ENCODE results near the gene MPIG6B. TPM values are rescaled to one million over a fixed set of nuclear protein-coding genes. Genes with fewer than 3 reads are reported as not detected.
"Not testable (repeated sequence)": the region's sequence is repeated elsewhere in the genome, so short reads cannot be mapped to it uniquely, and the experiment has no call there.

The MPIG6B gene
- total RNA-seq, 1 experiment from 2014 or later, result not detected

- DNase-seq (ENCODE audit: low read depth), result no peak
Observed at GRCh38 chr6:31700740-31701401, 22.3 kb upstream of the MPIG6B start.

- peak; percentile 33 for DNase-seq (ENCODE audit: low read depth)
Observed at GRCh38 chr6:31701666-31702404, 21.3 kb upstream of the MPIG6B start.

- DNase-seq (ENCODE audit: low read depth), result no peak
Observed at GRCh38 chr6:31702405-31702818, 20.8 kb upstream of the MPIG6B start.

- DNase-seq (ENCODE audit: low read depth), result peak; percentile 98
Observed at GRCh38 chr6:31702819-31703716, 20.1 kb upstream of the MPIG6B start, which contains the start of gene ABHD16A. ABHD16A (minus strand) TSS chr6:31703324; CDS start chr6:31703281, 43 bp downstream.

- DNase-seq (ENCODE audit: low read depth), result no peak
Observed at GRCh38 chr6:31705931-31706330, 17.2 kb upstream of the MPIG6B start.

- DNase-seq (ENCODE audit: low read depth), result no peak
Observed at GRCh38 chr6:31706599-31706998, 16.6 kb upstream of the MPIG6B start, which contains the start of gene LY6G6F. LY6G6F (plus strand) TSS chr6:31706866; CDS start chr6:31706907, 41 bp downstream.

GRCh38 chr6:31707701-31708100, 15.5 kb upstream of the MPIG6B start:
- DNase-seq (ENCODE audit: low read depth), result no peak

- DNase-seq (ENCODE audit: low read depth), result no peak
Observed at GRCh38 chr6:31708224-31708623, 14.9 kb upstream of the MPIG6B start.

GRCh38 chr6:31709157-31709556, 14.0 kb upstream of the MPIG6B start:
- not testable (repeated sequence) for DNase-seq (ENCODE audit: low read depth)

- no peak for DNase-seq (ENCODE audit: low read depth)
Observed at GRCh38 chr6:31710523-31711219, 12.5 kb upstream of the MPIG6B start.

GRCh38 chr6:31711233-31711632, 11.9 kb upstream of the MPIG6B start:
- no peak for DNase-seq (ENCODE audit: low read depth)

GRCh38 chr6:31712296-31712695, 10.9 kb upstream of the MPIG6B start:
- DNase-seq (ENCODE audit: low read depth), result no peak

GRCh38 chr6:31713465-31713864, 9.7 kb upstream of the MPIG6B start:
- DNase-seq (ENCODE audit: low read depth), result no peak

- DNase-seq (ENCODE audit: low read depth), result no peak
Observed at GRCh38 chr6:31713991-31714684, 9.0 kb upstream of the MPIG6B start.

GRCh38 chr6:31715022-31715958, 7.9 kb upstream of the MPIG6B start, which contains the start of gene LY6G6D:
LY6G6D (plus strand) TSS chr6:31715348; CDS start chr6:31715356, 8 bp downstream.
- no peak for DNase-seq (ENCODE audit: low read depth)

GRCh38 chr6:31717499-31718222, 5.5 kb upstream of the MPIG6B start:
- DNase-seq (ENCODE audit: low read depth), result no peak

- no peak for DNase-seq (ENCODE audit: low read depth)
Observed at GRCh38 chr6:31718265-31718664, 4.9 kb upstream of the MPIG6B start.

- no peak for DNase-seq (ENCODE audit: low read depth)
Observed at GRCh38 chr6:31719001-31719400, 4.2 kb upstream of the MPIG6B start.
